IMR-90 (cell line): ENCODE results near the gene USP7. TPM values are rescaled to one million over a fixed set of nuclear protein-coding genes. Genes with fewer than 3 reads are reported as not detected.

Source experiments
- ATAC-seq: fragments of 200-7000 bp; cut with Tn5 transposase; 2 replicates; pipeline ENCODE4 v1.9.1; 2020; ENCODE audit warnings: low read depth, mild to moderate bottlenecking, moderate library complexity
- BruUV-seq: library from RNA; stranded (reverse); fragments of 400-500 nt; replicated peaks from 2 replicates; lab custom pipeline; 2021; lab: Mats Ljungman, UMichigan
- CTCF ChIA-PET: fragments of 300-600 bp; formaldehyde crosslinking; extraction: SDS; loops from one replicate; lab custom pipeline; 2021; ENCODE audit warnings: antibody characterized with exemption; lab: Yijun Ruan, JAX
- POLR2A ChIA-PET: fragments of 300-600 bp; sonication (Branson Sonifier 250); formaldehyde crosslinking; loops from one replicate; lab custom pipeline; 2022; ENCODE audit warnings: antibody characterized with exemption; ENCODE audit not compliant: unreplicated experiment; lab: Charles Lee
- DNase-seq: peaks from one replicate; pipeline ENCODE4 v3.0.0; 2013
- H2AFZ ChIP-seq: replicated peaks from 2 replicates; pipeline ENCODE3; 2013; ENCODE audit warnings: low read length, mild to moderate bottlenecking; ENCODE audit not compliant: poor library complexity
- H2AK5ac ChIP-seq: 2 replicates; pipeline ENCODE4 v1.6.1; 2013; ENCODE audit warnings: low read depth, low read length, inconsistent platforms
- H2AK9ac ChIP-seq: replicated peaks from 2 replicates; pipeline ENCODE3; 2013; ENCODE audit warnings: mild to moderate bottlenecking, low read depth, low read length, moderate library complexity; ENCODE audit not compliant: poor library complexity
- H2BK120ac ChIP-seq: 2 replicates; pipeline ENCODE4 v1.6.1; 2013; ENCODE audit warnings: low read depth, low read length, inconsistent platforms
- H2BK15ac ChIP-seq: 3 replicates; pipeline ENCODE4 v1.6.1; 2013; ENCODE audit warnings: low read depth, low read length, inconsistent platforms
- H2BK20ac ChIP-seq: 2 replicates; pipeline ENCODE4 v1.6.1; 2013; ENCODE audit warnings: low read depth, mild to moderate bottlenecking, inconsistent platforms, low read length, moderate library complexity
- H2BK5ac ChIP-seq: 2 replicates; pipeline ENCODE4 v1.6.1; 2013; ENCODE audit warnings: mild to moderate bottlenecking, low read depth, low read length, inconsistent platforms; ENCODE audit not compliant: poor library complexity, severe bottlenecking
- H3K14ac ChIP-seq: replicated peaks from 2 replicates; pipeline ENCODE4 v1.6.1; 2013; ENCODE audit warnings: low read depth, low read length, inconsistent platforms
- H3K18ac ChIP-seq: 2 replicates; pipeline ENCODE4 v1.6.1; 2013; ENCODE audit warnings: low read depth, low read length, control low read depth
- H3K23ac ChIP-seq: 2 replicates; pipeline ENCODE4 v1.6.1; 2013; ENCODE audit warnings: low read depth, low read length, inconsistent platforms
- H3K27ac ChIP-seq: 2 replicates; pipeline ENCODE4 v1.5.1; 2013; ENCODE audit warnings: mild to moderate bottlenecking, control low read depth, low read length; ENCODE audit not compliant: insufficient read depth
- H3K27me3 ChIP-seq: 2 replicates; pipeline ENCODE4 v1.6.1; 2013; ENCODE audit warnings: low read length; ENCODE audit not compliant: control insufficient read depth, insufficient read depth
- H3K36me3 ChIP-seq: 2 replicates; pipeline ENCODE4 v1.6.1; 2013; ENCODE audit warnings: low read length, mixed read lengths; ENCODE audit not compliant: control insufficient read depth, insufficient read depth
- H3K4ac ChIP-seq: 2 replicates; pipeline ENCODE4 v1.6.1; 2013; ENCODE audit warnings: low read depth, low read length, inconsistent platforms
- H3K4me1 ChIP-seq: 2 replicates; pipeline ENCODE4 v1.6.1; 2013; ENCODE audit warnings: low read length, mixed read lengths; ENCODE audit not compliant: control insufficient read depth, insufficient read depth
- H3K4me2 ChIP-seq: 2 replicates; pipeline ENCODE4 v1.6.1; 2013; ENCODE audit warnings: low read depth, mild to moderate bottlenecking, control low read depth, low read length, moderate library complexity
- H3K4me3 ChIP-seq: 2 replicates; pipeline ENCODE4 v1.5.1; 2013; ENCODE audit warnings: low read depth, mild to moderate bottlenecking, control low read depth, low read length, moderate library complexity; ENCODE audit not compliant: insufficient read depth
- H3K56ac ChIP-seq: 2 replicates; pipeline ENCODE4 v1.6.1; 2013; ENCODE audit warnings: low read length, inconsistent platforms; ENCODE audit not compliant: insufficient read depth; ENCODE audit errors: extremely low read depth
- H3K79me1 ChIP-seq, 2 experiments: 2 replicates each; pipeline ENCODE4 v1.6.1; 2013; ENCODE audit warnings: low read length in 2 of 2, inconsistent platforms in 1 of 2, low read depth in 1 of 2
- H3K9ac ChIP-seq: 2 replicates; pipeline ENCODE4 v1.6.1; 2013; ENCODE audit warnings: low read depth, low read length, control low read depth
- H3K9me1 ChIP-seq: 2 replicates; pipeline ENCODE4 v1.6.1; 2013; ENCODE audit warnings: low read length, inconsistent platforms; ENCODE audit not compliant: insufficient read depth
- H3K9me3 ChIP-seq: 2 replicates; pipeline ENCODE4 v1.6.1; 2013; ENCODE audit warnings: low read length; ENCODE audit not compliant: control insufficient read depth, insufficient read depth
- H4K20me1 ChIP-seq: 2 replicates; pipeline ENCODE4 v1.6.1; 2013; ENCODE audit warnings: low read length, inconsistent platforms; ENCODE audit not compliant: insufficient read depth
- H4K5ac ChIP-seq: 2 replicates; pipeline ENCODE4 v1.6.1; 2013; ENCODE audit warnings: mild to moderate bottlenecking, low read depth, low read length, control low read depth
- H4K8ac ChIP-seq, 2 experiments: 2 replicates each; pipeline ENCODE4 v1.6.1; 2013; ENCODE audit warnings: low read depth in 2 of 2, low read length in 2 of 2, control low read depth in 1 of 2, inconsistent platforms in 1 of 2
- H4K91ac ChIP-seq: 2 replicates; pipeline ENCODE4 v1.6.1; 2013; ENCODE audit warnings: low read depth, low read length, inconsistent platforms; ENCODE audit not compliant: insufficient read depth
- POLR2A ChIP-seq: IDR thresholded peaks from 2 replicates; pipeline ENCODE4 v1.6.1; 2012; ENCODE audit warnings: mild to moderate bottlenecking, low read depth, low read length
- SMC3 ChIP-seq: fragments of 150-350 bp; IDR thresholded peaks from 2 replicates; pipeline ENCODE4 v1.6.1; 2016; ENCODE audit warnings: low read depth, mild to moderate bottlenecking, antibody characterized with exemption, low read length, moderate library complexity
- WGBS, 2 experiments: methylation state at CpG; one replicate each; pipeline versions ENCODE4 v1.1.5 to v1.1.7; 2013; ENCODE audit warnings: missing lambda C conversion rate in 2 of 2; ENCODE audit not compliant: insufficient read length in 1 of 2; ENCODE audit errors: extremely low coverage in 2 of 2; 5-methylcytosine and 5-hydroxymethylcytosine counted together
- dilution Hi-C: fragments of 300-500 bp; cut with HindIII; formaldehyde crosslinking; loops from one replicate; pipeline ENCODE4 v1.14.3; 2018; ENCODE audit warnings: low sequenced_read_pairs; ENCODE audit not compliant: unreplicated experiment
- in situ Hi-C: fragments of 300-500 bp; cut with MboI; formaldehyde crosslinking; loops from 3 replicates; pipeline ENCODE4 v1.14.3; 2019; ENCODE audit warnings: low sequenced_read_pairs, inconsistent platforms, mixed read lengths
- intact Hi-C: fragments of 100-400 bp; cut with micrococcal nuclease; formaldehyde crosslinking; loops from 2 replicates; pipeline ENCODE4 v1.10.0; 2022
- polyA plus RNA-seq, 3 experiments: library from polyadenylated mRNA; depleted of rRNA; stranded (reverse); fragments of >200 nt; gene quantifications; 2 replicates each; pipeline ENCODE4 v1.2.3, GENCODE V29; 2012; ENCODE audit warnings: low replicate concordance in 1 of 3
- total RNA-seq: library from RNA; depleted of rRNA; stranded (reverse); fragments of >200 nt; gene quantifications from 2 replicates; pipeline ENCODE4 v1.2.3, GENCODE V29; 2012

USP7 gene
- total and polyA plus RNA-seq, 2 of the 4 experiments (the other 2 are of a cell fraction), result 17.8 to 28.3 TPM

GRCh38 chr16:9003322-9003721 is 39.6 kb upstream of the USP7 start:
- Histone ChIP-seq H3K56ac (no peak overlapping the region), H4K91ac (no peak overlapping the region), H3K14ac (no peak overlapping the region), H2AK9ac (no peak overlapping the region), H2BK5ac (no peak overlapping the region), H2AK5ac (no peak overlapping the region), H4K5ac (no peak overlapping the region), H2BK20ac (no peak overlapping the region), H3K4ac (no peak overlapping the region), H3K9ac (no peak overlapping the region), H4K8ac (no peak overlapping the region), H2AFZ (no peak overlapping the region), H3K36me3 (no peaks in the 10 kb centered on the region), H3K27me3 (peaks cover 2% of the 10 kb centered on the region), H3K9me3 (no peaks in the 10 kb centered on the region), H3K18ac (no peak overlapping the region), H3K9me1 (no peaks in the 10 kb centered on the region), H3K4me2 (no peak overlapping the region), H3K79me1 (0 out of 4 replicates have a peak, but pooled peaks cover 0 to 2% of the 10 kb centered on the region in 2 experiments), H3K4me1 (no peaks in the 10 kb centered on the region), H2BK15ac (no peak overlapping the region), H3K27ac (no peak overlapping the region), H3K4me3 (no peak overlapping the region), H3K23ac (no peak overlapping the region), H4K20me1 (no peaks in the 10 kb centered on the region), H2BK120ac (no peak overlapping the region)
- dilution Hi-C loops (no loop called here), intact Hi-C loops (no loop called here), in situ Hi-C loops (loop anchor here (25.0 kb wide), 2 partner anchors 341 to 1509 kb away; partner anchors contain the start of gene ABAT)
- ATAC-seq (no peak), DNase-seq (no peak)
- ChIA-PET POLR2A (no interaction called here), CTCF (no interaction called here)
- no CpG with 5 or more reads among the region's 5 CpGs for WGBS, 2 experiments
- BruUV-seq, result no TSS peak
- TF ChIP-seq SMC3 (no peak), POLR2A (no peak)
